ENCODE data around the gene CASS4. TPM values are rescaled to one million over a fixed set of nuclear protein-coding genes. Genes with fewer than 3 reads are reported as not detected.
"Not testable (repeated sequence)": the region's sequence is repeated elsewhere in the genome, so short reads cannot be mapped to it uniquely, and the experiment has no call there.

The CASS4 gene
- total RNA-seq, 1 experiment from 2014 or later: not detected

DNA sequence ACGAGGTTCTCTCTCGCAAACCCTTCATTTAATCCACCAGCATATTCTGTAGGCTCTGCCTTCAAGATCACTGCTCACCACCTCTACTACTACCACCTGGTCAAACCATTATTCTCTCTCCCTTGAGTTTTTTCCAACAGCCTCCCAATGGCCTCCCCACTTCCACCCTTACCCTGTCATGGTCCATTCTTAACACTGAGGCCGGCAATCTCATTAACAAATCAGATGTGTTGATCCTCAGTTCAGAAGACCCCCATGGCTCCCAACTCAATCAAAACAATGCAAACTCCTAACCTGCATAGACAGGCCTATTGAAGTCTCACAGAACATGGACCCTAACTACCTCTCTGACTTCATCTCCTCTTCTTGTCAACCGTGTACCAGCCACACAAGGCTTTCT lies 22.3 kb upstream of the CASS4 start:
- H4K20me1 ChIP-seq (ENCODE audit: control insufficient read depth, insufficient read depth, insufficient read length): no peaks in the 10 kb centered on the region
- H2BK120ac ChIP-seq (ENCODE audit: low read depth, low read length, poor library complexity, severe bottlenecking): no peak overlapping the region
- TF ChIP-seq, protein P1, sequence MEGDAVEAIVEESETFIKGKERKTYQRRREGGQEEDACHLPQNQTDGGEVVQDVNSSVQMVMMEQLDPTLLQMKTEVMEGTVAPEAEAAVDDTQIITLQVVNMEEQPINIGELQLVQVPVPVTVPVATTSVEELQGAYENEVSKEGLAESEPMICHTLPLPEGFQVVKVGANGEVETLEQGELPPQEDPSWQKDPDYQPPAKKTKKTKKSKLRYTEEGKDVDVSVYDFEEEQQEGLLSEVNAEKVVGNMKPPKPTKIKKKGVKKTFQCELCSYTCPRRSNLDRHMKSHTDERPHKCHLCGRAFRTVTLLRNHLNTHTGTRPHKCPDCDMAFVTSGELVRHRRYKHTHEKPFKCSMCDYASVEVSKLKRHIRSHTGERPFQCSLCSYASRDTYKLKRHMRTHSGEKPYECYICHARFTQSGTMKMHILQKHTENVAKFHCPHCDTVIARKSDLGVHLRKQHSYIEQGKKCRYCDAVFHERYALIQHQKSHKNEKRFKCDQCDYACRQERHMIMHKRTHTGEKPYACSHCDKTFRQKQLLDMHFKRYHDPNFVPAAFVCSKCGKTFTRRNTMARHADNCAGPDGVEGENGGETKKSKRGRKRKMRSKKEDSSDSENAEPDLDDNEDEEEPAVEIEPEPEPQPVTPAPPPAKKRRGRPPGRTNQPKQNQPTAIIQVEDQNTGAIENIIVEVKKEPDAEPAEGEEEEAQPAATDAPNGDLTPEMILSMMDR (conservative IDR thresholded peaks at IDR 0.05): no peak
- H2AK5ac ChIP-seq (ENCODE audit: insufficient read length, low read length): no peak overlapping the region
- no peak overlapping the region for H3K18ac ChIP-seq (ENCODE audit: insufficient read length, low read depth, low read length)
- no peaks in the 10 kb centered on the region for H3K9me3 Mint-ChIP-seq
- H3K4me2 ChIP-seq (ENCODE audit: insufficient read depth, insufficient read length, low read length): no peak overlapping the region
- H2AFZ ChIP-seq (ENCODE audit: low read length): no peak overlapping the region
- no peaks in the 10 kb centered on the region for H3K27me3 Mint-ChIP-seq (ENCODE audit: low read depth)
- H3K4ac ChIP-seq (ENCODE audit: low read depth, low read length): no peak overlapping the region
- peaks cover 6% of the 10 kb centered on the region for H3K23me2 ChIP-seq (ENCODE audit: insufficient read length, low read depth, low read length, poor library complexity, severe bottlenecking)
- H3K4me3 Mint-ChIP-seq: peak overlapping the region in 1 of 2 experiments; percentile 1
- no CpG with 5 or more reads among the region's 4 CpGs for WGBS (ENCODE audit: extremely low coverage, insufficient read length, low lambda C conversion rate)
- H2BK5ac ChIP-seq (ENCODE audit: insufficient read length, low read length): no peak overlapping the region
- H3K79me2 ChIP-seq (ENCODE audit: insufficient read depth, low read length): peaks cover 35% of the 10 kb centered on the region; the same call in 1 of the 2 replicates
- peaks cover 25 to 28% of the 10 kb centered on the region in 2 experiments for H3K4me1 Mint-ChIP-seq
- H3T11ph ChIP-seq (ENCODE audit: low read length): no peak overlapping the region
- H2BK15ac ChIP-seq (ENCODE audit: low read depth, low read length): no peak overlapping the region
- H3K9ac ChIP-seq (ENCODE audit: extremely low read depth, insufficient read length, low read length): no peak overlapping the region
- H3K36me3 Mint-ChIP-seq (ENCODE audit: insufficient read depth in 1 of 3, low read depth in 3 of 3): peaks cover 35 to 60% (median 52%) of the 10 kb centered on the region in 3 experiments; a peak in 6 of 7 replicates
- H3K56ac ChIP-seq (ENCODE audit: insufficient read length, low read depth, low read length): no peak overlapping the region
- H3K9me3 ChIP-seq (ENCODE audit: control insufficient read depth, low read depth, low read length): no peaks in the 10 kb centered on the region
- H3K27ac Mint-ChIP-seq: peak overlapping the region in 2 of 3 experiments; percentile 19 to 69; a peak in 3 of 7 replicates
- H3K4me1 ChIP-seq (ENCODE audit: insufficient read depth, low read length): no peaks in the 10 kb centered on the region
- H3K27ac ChIP-seq (ENCODE audit: insufficient read length, low read depth, low read length): no peak overlapping the region
- no peak overlapping the region for H2BK12ac ChIP-seq (ENCODE audit: insufficient read length, low read depth, low read length)
- H3K79me1 ChIP-seq (ENCODE audit: insufficient read depth, low read depth, low read length, poor library complexity, severe bottlenecking): peaks cover 26% of the 10 kb centered on the region
- no peak overlapping the region for H2BK20ac ChIP-seq (ENCODE audit: low read depth, low read length, poor library complexity, severe bottlenecking)
- H4K8ac ChIP-seq (replicated peaks; ENCODE audit: insufficient read length, low read depth, low read length): no peak overlapping the region
- no peak overlapping the region for H4K5ac ChIP-seq (ENCODE audit: insufficient read length, low read depth, low read length)
- DNase-seq: no peak
- no peak overlapping the region for H3K14ac ChIP-seq (ENCODE audit: insufficient read depth, low read length)
- H3K27me3 ChIP-seq (ENCODE audit: insufficient read depth, low read length): no peaks in the 10 kb centered on the region
- no peak overlapping the region for H4K91ac ChIP-seq (ENCODE audit: insufficient read length, low read depth, low read length)
- H3K23ac ChIP-seq (ENCODE audit: insufficient read length, low read depth, low read length): no peak overlapping the region

GRCh38 chr20:56390396-56390795 lies 21.7 kb upstream of the CASS4 start:
- peaks cover 23 to 28% of the 10 kb centered on the region in 2 experiments for H3K4me1 Mint-ChIP-seq
- H3K36me3 Mint-ChIP-seq (ENCODE audit: insufficient read depth in 1 of 3, low read depth in 3 of 3): peaks cover 36 to 61% (median 52%) of the 10 kb centered on the region in 3 experiments; a peak in 6 of 7 replicates
- not testable (repeated sequence) for DNase-seq; H2AK5ac ChIP-seq (ENCODE audit: insufficient read length, low read length); H3K9me3 ChIP-seq (ENCODE audit: control insufficient read depth, low read depth, low read length); H3T11ph ChIP-seq (ENCODE audit: low read length); H4K91ac ChIP-seq (ENCODE audit: insufficient read length, low read depth, low read length); H2BK15ac ChIP-seq (ENCODE audit: low read depth, low read length); H3K27me3 Mint-ChIP-seq (ENCODE audit: low read depth); H3K23me2 ChIP-seq (ENCODE audit: insufficient read length, low read depth, low read length, poor library complexity, severe bottlenecking); H3K4me1 ChIP-seq (ENCODE audit: insufficient read depth, low read length); H3K4ac ChIP-seq (ENCODE audit: low read depth, low read length); H3K23ac ChIP-seq (ENCODE audit: insufficient read length, low read depth, low read length); H3K27me3 ChIP-seq (ENCODE audit: insufficient read depth, low read length); H3K27ac ChIP-seq (ENCODE audit: insufficient read length, low read depth, low read length); H3K18ac ChIP-seq (ENCODE audit: insufficient read length, low read depth, low read length); H4K8ac ChIP-seq (replicated peaks; ENCODE audit: insufficient read length, low read depth, low read length); H3K14ac ChIP-seq (ENCODE audit: insufficient read depth, low read length); H2AFZ ChIP-seq (ENCODE audit: low read length); H2BK20ac ChIP-seq (ENCODE audit: low read depth, low read length, poor library complexity, severe bottlenecking); H2BK120ac ChIP-seq (ENCODE audit: low read depth, low read length, poor library complexity, severe bottlenecking); H2BK12ac ChIP-seq (ENCODE audit: insufficient read length, low read depth, low read length); H3K56ac ChIP-seq (ENCODE audit: insufficient read length, low read depth, low read length); H2BK5ac ChIP-seq (ENCODE audit: insufficient read length, low read length); H3K27ac Mint-ChIP-seq; H3K9me3 Mint-ChIP-seq; H3K9ac ChIP-seq (ENCODE audit: extremely low read depth, insufficient read length, low read length); H4K20me1 ChIP-seq (ENCODE audit: control insufficient read depth, insufficient read depth, insufficient read length); H3K4me3 Mint-ChIP-seq; H4K5ac ChIP-seq (ENCODE audit: insufficient read length, low read depth, low read length)
- Histone ChIP-seq H3K79me1 (ENCODE audit: insufficient read depth, low read depth, low read length, poor library complexity, severe bottlenecking) (peaks cover 22% of the 10 kb centered on the region), H3K79me2 (ENCODE audit: insufficient read depth, low read length) (peaks cover 35% of the 10 kb centered on the region; the same call in 1 of the 2 replicates), H3K4me2 (ENCODE audit: insufficient read depth, insufficient read length, low read length) (peak overlapping the region; percentile 96)
- no CpG with 5 or more reads among the region's 9 CpGs for WGBS (ENCODE audit: extremely low coverage, insufficient read length, low lambda C conversion rate)
